ENCODE measurements around the gene MTCP1.

The MTCP1 gene

DNA sequence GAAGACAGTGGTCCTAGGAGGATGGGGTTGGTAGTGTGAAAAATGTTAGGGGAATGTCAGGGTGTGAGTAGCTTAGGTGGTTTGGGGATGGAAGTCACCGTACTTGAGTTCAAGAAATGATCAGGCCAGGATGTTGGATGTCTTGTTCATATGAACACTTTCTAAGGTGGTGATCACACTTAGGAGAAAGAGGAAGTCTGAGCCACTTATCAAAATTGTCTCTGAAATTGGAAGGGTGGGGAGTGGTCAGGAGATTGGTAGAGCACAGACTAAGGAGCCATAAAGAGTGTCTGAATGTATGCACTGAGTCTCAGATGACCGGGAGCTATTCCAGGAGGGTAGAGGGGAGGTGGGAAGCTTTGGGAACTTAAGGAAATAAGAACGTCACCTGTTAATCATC lies 17.3 kb downstream of the MTCP1 start:
- no peak for DNase-seq
- no peak for ATAC-seq

- ATAC-seq, result no peak
- DNase-seq, result no peak
These were observed 18.0 kb downstream of the MTCP1 start for GRCh38 chrX:155052738-155053498.

GRCh38 chrX:155048977-155049619 lies 21.8 kb downstream of the MTCP1 start:
- DNase-seq, result peak; percentile 50
- peak; percentile 46 for ATAC-seq

- ATAC-seq, result no peak
- DNase-seq, result no peak
These were observed 24.0 kb downstream of the MTCP1 start for GRCh38 chrX:155046811-155047528.

DNA sequence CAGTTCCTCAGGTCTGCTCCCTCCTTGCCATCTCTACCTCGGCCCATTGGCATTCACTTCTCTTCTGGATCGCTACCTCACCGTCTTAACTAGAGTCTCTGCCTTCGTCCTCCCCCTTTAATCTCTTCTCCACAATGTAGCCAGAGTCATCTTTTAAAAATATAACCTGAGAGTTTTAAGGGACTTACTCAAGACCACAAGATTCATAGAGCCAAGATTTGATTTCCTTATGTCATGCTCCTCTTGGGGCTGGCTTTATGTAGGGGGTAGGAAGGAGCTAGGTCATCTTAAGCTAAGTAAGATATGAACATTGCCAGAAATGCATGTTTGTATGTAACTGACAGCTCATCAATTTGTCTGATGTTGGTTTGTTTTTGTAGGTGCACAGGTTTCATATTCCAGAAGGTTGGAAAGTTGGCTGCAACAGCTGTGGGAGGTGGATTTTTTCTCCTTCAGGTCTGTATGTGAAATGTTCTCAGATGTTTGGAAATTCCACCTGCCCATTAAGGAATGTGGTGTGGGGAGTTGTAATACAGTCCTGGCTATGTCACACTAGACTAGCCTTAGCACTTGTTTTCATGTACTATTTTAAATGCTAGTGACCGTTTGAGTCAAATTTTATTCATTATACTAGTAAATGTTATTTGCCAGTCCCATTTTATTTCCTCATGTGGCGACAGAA lies 24.7 kb downstream of the MTCP1 start:
- DNase-seq, result no peak
- ATAC-seq, result no peak

GRCh38 chrX:155035688-155036087 lies 35.2 kb downstream of the MTCP1 start:
- no peak for DNase-seq
- no peak for ATAC-seq

DNA sequence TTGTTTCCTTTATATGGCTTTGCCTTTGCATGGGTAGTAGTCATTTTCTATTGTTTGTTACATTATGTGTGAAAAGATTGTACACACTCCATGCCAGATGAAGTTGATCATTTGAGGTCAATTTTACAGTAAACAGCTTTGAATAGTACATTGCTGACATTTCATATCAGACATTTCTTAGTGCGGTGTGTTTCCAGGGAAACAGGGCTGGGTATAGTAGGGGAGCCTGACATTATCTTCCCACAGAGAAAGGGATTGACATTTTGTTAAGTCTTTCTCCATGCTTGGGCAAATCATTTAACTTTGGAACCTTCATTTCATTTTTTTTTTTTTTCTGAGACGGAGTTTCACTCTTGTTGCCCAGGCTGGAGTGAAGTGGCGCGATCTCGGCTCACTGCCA lies 39.3 kb downstream of the MTCP1 start:
- no peak for ATAC-seq
- DNase-seq, result no peak

- ATAC-seq, result no peak
- DNase-seq, result no peak
These were observed 42.1 kb downstream of the MTCP1 start for GRCh38 chrX:155028877-155029291.

- no peak for ATAC-seq
- no peak for DNase-seq
These were observed 42.8 kb downstream of the MTCP1 start for GRCh38 chrX:155028129-155028528.

DNA sequence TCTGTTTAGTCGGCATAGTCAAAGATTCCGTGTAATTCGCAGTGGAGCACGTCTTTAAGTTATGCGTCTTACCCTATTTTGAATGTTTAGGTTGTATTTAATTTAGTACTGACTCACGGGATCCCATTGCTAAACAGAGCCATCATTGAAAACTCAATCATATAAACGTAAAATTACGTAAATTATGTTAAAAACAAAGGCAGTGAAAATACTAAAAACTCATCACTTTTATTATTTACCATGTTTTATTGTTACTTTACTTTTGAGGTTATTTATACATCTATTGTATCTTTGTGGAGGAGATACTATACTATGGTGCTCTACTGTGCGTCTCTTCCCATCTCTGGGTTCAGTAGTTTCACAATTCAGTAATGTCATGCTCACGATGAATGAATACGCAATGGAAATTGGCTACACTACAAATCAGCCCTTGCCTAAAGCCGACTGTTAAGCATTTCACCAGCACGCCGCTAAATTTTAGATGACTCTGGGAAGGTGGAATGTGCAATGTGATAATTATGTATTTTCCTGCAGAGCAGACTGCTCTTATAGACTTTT lies 43.3 kb downstream of the MTCP1 start:
- ATAC-seq, result peak; percentile 26
- DNase-seq, result no peak

DNA sequence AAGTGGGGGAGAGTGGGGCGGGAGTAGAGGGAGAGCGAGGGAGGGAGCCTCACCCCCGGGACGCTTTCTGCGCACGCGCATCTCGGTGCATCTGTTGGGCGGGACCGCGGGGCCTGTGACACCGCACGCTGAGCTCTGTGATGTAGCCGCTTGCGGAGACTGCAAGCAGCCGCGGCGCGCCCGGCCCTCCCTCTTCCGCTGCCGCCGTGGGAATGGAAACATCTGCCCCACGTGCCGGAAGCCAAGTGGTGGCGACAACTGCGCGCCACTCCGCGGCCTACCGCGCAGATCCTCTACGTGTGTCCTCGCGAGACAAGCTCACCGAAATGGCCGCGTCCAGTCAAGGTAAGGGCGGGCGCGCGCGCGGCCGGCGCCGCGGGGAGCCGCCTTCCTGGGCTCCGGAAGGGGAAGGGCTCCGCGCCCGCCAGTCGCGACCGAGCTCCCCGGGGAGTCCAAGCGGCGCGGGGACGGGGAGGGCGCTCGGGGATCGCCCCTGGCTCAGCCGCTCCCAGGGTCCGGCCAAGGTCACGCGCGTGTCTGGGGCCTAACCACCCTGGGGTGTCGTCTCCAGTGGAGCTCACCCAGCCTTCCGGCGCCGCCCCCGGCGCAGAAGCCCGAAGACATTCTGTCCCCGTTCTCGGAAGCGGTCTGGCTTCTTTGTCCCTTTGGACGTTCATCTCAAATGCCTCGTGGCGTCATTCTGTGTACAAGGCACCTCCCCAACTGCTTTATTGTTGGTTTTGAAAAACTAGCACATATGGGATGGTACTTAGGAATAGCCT lies 44.0 kb downstream of the MTCP1 start, which contains the start of gene FUNDC2:
TSS of gene FUNDC2 (plus strand) at position 118 of the 782 bp plus-strand sequence. CDS start at position 213, 95 bp downstream.
- DNase-seq (peak; percentile 91), ATAC-seq (peak; percentile 90)

GRCh38 chrX:155026420-155026726 lies 44.6 kb downstream of the MTCP1 start:
- ATAC-seq (no peak), DNase-seq (no peak)

DNA sequence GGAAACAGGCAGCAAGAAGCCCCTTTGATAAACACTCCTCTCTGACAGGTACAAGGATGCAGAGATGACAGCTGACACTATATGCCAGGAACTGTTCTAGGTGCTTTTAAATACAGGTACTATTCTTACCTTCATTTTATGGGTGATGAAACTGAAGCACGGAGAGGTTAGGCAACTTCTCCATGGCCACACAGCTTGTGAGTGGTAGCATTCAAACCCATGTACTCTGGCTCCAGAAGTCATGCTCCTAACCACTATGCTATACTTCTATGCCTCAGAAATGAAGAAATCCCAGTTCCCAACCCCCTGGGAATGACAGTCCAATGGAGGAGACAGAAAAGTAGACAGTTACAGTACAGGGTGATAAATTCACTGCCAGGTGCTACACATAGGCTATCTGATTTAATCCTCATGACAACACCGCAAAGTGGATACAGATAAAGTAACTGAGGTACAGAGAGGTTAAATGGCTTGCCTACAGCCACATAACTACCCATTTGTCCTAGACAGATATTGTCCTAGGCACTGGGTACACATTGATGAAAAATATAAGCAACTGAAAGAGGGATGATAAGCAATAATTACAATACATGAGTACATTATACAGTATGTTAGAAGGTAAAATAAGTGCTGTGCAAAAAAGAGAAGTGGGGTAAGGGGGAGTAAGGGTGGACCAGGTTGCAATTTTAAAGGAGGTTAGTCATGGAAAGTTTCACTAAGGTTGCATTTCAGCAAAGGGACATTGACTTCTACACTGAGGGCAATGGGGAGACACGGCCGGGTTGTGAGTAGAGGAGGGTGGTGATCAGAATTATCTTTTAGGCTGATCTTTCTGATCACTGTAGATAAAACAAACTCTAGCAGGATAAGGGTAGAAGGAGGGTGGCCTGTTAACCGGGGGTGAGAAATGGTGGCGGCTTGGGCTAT lies 46.8 kb downstream of the MTCP1 start:
- DNase-seq (no peak), ATAC-seq (no peak)

DNA sequence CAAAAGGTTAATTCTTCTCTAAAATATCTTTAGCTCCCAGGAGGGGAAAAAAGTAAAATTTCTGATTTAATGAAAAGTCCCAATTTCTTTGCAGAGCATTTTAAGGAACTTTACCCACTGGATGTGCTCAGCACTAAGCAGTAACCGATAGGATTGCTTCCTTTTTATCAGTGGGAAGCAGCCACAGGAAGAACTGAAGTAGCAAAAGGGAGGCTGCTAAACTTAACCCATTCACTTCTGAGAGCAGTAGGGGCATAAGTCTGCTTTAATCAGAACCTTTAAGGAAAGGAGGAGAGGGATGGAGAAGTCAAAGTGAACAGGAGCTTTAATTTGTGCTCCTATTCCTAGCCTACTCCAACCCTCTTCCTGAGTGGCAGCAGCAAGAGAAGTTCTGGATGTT lies 48.4 kb downstream of the MTCP1 start, which contains the start of gene F8:
TSS of gene F8 (minus strand) at position 139 of the 400 bp plus-strand sequence. CDS start 171 bp downstream, outside the sequence.
- ATAC-seq (no peak), DNase-seq (no peak)

GRCh38 chrX:155020591-155020990 lies 50.3 kb downstream of the MTCP1 start:
- ATAC-seq (no peak), DNase-seq (no peak)
